Neural cell (in vitro differentiated cells): ENCODE measurements around the gene HYOU1.
"Not testable (repeated sequence)": the region's sequence is repeated elsewhere in the genome, so short reads cannot be mapped to it uniquely, and the experiment has no call there.

ENCODE experiments used
- CTCF ChIP-seq: fragments of 450-650 bp; IDR thresholded peaks from 2 replicates; pipeline ENCODE4 v1.5.1; 2014; ENCODE audit warnings: antibody characterized with exemption, mild to moderate bottlenecking, moderate library complexity; ENCODE audit not compliant: poor library complexity, severe bottlenecking
- EP300 ChIP-seq: fragments of 450-650 bp; conservative IDR thresholded peaks from 2 replicates; pipeline ENCODE4 v1.6.1; 2014; ENCODE audit warnings: antibody characterized with exemption, mild to moderate bottlenecking, moderate library complexity; ENCODE audit not compliant: poor library complexity, severe bottlenecking

GRCh38 chr11:119033421-119033820, 23.6 kb downstream of the HYOU1 start:
- TF ChIP-seq CTCF, EP300: not testable (repeated sequence)
